ENCODE results near the gene FREM3. TPM values are rescaled to one million over a fixed set of nuclear protein-coding genes. Genes with fewer than 3 reads are reported as not detected.

Gene FREM3
- total RNA-seq, 1 donor from 2014 or later, result not detected

DNA sequence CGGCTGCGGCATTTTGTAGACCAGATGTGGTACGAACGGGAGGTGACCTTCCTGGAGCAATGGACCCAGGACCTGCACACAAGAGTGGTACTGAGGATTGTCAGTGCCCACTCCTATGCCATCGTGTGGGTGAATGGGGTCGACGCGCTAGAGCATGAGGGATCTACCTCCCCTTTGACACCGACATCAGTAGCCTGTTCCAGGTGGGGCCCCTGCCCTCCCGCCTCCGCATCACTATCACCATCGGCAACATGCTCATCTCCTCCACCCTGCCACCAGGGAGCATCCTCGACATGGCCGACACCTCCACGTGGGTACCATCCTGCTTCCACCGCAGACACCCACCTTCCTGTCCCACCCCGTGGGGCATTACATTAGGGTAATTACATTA, 140.7 kb downstream of the FREM3 start:
- Histone ChIP-seq H3K36me3 (no peaks in the 10 kb centered on the region), H3K27me3 (peaks cover 9% of the 10 kb centered on the region), H3K27ac (no peak overlapping the region), H3K9ac (no peak overlapping the region), H3K4me2 (peak overlapping the region; percentile 59), H4K20me1 (ENCODE audit: low read depth) (no peaks in the 10 kb centered on the region), H3F3A (ENCODE audit: low read depth) (peaks cover 5% of the 10 kb centered on the region), H2AFZ (replicated peaks) (peak overlapping the region; percentile 95), H3K79me2 (ENCODE audit: low read depth) (no peaks in the 10 kb centered on the region), H3K9me3 (ENCODE audit: low read depth) (no peaks in the 10 kb centered on the region), H3K4me3 (peak overlapping the region; percentile 42), H3K4me1 (no peaks in the 10 kb centered on the region)
- H3K4me1 Mint-ChIP-seq, result no peaks in the 10 kb centered on the region
- peaks cover 8% of the 10 kb centered on the region for H3K36me3 Mint-ChIP-seq
- H3K27me3 Mint-ChIP-seq (ENCODE audit: insufficient read depth, low read depth), result peaks cover 7% of the 10 kb centered on the region
- H3K9me3 Mint-ChIP-seq, result peaks cover 2% of the 10 kb centered on the region
- no peak overlapping the region for H3K27ac Mint-ChIP-seq
- H3K4me3 Mint-ChIP-seq, result no peak overlapping the region
- DNase-seq (ENCODE audit: low spot score), result no peak
- TF ChIP-seq, protein P1, sequence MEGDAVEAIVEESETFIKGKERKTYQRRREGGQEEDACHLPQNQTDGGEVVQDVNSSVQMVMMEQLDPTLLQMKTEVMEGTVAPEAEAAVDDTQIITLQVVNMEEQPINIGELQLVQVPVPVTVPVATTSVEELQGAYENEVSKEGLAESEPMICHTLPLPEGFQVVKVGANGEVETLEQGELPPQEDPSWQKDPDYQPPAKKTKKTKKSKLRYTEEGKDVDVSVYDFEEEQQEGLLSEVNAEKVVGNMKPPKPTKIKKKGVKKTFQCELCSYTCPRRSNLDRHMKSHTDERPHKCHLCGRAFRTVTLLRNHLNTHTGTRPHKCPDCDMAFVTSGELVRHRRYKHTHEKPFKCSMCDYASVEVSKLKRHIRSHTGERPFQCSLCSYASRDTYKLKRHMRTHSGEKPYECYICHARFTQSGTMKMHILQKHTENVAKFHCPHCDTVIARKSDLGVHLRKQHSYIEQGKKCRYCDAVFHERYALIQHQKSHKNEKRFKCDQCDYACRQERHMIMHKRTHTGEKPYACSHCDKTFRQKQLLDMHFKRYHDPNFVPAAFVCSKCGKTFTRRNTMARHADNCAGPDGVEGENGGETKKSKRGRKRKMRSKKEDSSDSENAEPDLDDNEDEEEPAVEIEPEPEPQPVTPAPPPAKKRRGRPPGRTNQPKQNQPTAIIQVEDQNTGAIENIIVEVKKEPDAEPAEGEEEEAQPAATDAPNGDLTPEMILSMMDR (IDR thresholded peaks at IDR 0.05), result no peak
- TF ChIP-seq EZH2phosphoT487 (IDR thresholded peaks at IDR 0.05) (no peak), EZH2 (IDR thresholded peaks at IDR 0.05) (no peak)

DNA sequence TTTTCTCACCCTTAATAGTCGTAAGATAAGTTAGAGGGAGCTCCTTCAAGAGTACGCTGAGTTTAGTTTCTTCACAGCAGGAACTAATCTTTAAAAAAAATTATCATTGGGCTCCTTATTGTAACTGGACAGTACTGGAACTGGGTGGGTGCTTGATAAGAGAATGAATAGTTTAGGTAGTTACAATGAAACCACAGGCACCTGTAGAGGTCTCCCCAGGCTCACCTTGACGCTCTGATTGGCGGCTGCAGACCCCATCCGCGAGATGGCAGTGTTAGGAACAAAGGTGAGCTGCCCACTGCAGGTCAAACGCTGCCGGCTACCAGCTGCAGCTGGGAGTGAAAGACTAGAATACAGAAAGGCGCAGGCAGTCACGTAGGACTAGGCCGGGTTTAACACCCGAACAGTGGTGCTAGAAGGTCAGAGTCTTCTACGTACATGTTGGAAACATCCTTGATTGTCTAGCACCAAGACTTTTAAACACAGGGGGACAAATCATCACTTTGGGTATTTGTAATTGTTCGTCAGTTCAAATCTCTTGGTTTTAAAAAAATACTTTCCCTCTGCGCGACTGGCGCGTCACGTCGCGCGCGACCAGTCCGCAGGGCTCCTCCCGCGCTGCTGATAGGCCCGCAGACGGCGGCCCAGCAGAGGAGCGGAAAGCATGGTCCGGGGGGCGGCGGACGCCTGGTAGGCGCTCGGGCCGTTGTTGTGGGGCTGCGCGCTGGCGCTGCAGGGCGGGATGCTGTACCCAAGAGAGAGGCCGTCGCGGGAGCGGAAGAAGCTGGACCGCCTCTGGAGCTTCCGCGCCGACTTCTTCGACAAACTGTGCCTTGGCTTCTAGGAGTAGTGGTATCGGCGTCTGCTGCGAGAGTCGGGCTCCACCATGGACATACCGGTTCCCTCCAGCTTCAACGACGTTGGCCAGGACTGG, 141.4 kb downstream of the FREM3 start:
- peak overlapping the region; percentile 59 for H3K4me2 ChIP-seq
- H3K27me3 Mint-ChIP-seq (ENCODE audit: insufficient read depth, low read depth), result peaks cover 7% of the 10 kb centered on the region

DNA sequence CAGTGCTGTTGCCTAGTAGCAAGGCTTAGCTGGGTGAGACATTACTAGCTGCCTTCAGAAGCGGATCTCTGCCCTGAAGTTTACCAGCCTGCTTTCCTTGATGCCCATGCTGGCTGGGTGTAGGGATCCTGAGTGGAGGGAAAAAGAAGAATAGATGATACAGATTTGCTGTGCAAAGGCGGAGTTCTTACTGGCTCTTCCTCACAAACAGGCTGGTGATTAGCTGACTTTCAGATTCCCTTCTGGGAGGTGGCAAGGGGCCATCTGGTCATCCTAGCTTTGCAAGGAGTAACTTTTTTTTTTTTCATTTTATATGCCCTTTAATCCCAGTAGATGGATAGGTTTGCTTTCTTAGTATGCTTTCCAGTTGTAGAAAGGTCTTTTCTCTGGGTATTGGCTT, 142.2 kb downstream of the FREM3 start:
- Mint-ChIP-seq H3K4me1 (no peaks in the 10 kb centered on the region), H3K27me3 (ENCODE audit: insufficient read depth, low read depth) (peaks cover 7% of the 10 kb centered on the region), H3K36me3 (peaks cover 8% of the 10 kb centered on the region), H3K4me3 (no peak overlapping the region), H3K9me3 (peaks cover 2% of the 10 kb centered on the region), H3K27ac (no peak overlapping the region)
- no peaks in the 10 kb centered on the region for H3K4me1 ChIP-seq
- DNase-seq (ENCODE audit: low spot score), result no peak
- H3K27me3 ChIP-seq, result peaks cover 9% of the 10 kb centered on the region
- H3K79me2 ChIP-seq (ENCODE audit: low read depth), result no peaks in the 10 kb centered on the region
- H3K36me3 ChIP-seq, result peaks cover 9% of the 10 kb centered on the region
- no peak overlapping the region for H3K27ac ChIP-seq
- H4K20me1 ChIP-seq (ENCODE audit: low read depth), result peaks cover 4% of the 10 kb centered on the region
- no peaks in the 10 kb centered on the region for H3K9me3 ChIP-seq (ENCODE audit: low read depth)
- TF ChIP-seq EZH2phosphoT487 (IDR thresholded peaks at IDR 0.05), result no peak
- no peak for TF ChIP-seq EZH2 (IDR thresholded peaks at IDR 0.05)
- TF ChIP-seq, protein P1 (IDR thresholded peaks at IDR 0.05), result no peak
- H3F3A ChIP-seq (ENCODE audit: low read depth), result peaks cover 17% of the 10 kb centered on the region
- no peak overlapping the region for H3K4me2 ChIP-seq
- no peak overlapping the region for H2AFZ ChIP-seq (replicated peaks)
- no peak overlapping the region for H3K4me3 ChIP-seq
- no peak overlapping the region for H3K9ac ChIP-seq

More for the DNA sequence above, 141.4 kb downstream of the FREM3 start:
- Mint-ChIP-seq H3K4me1 (no peaks in the 10 kb centered on the region), H3K27ac (no peak overlapping the region), H3K9me3 (peaks cover 2% of the 10 kb centered on the region), H3K4me3 (no peak overlapping the region), H3K36me3 (peaks cover 8% of the 10 kb centered on the region)
- Histone ChIP-seq H3K27me3 (peaks cover 9% of the 10 kb centered on the region), H2AFZ (replicated peaks) (peak overlapping the region; percentile 95), H3K9me3 (ENCODE audit: low read depth) (no peaks in the 10 kb centered on the region), H3K27ac (no peak overlapping the region), H3K4me1 (no peaks in the 10 kb centered on the region), H3K79me2 (ENCODE audit: low read depth) (no peaks in the 10 kb centered on the region), H4K20me1 (ENCODE audit: low read depth) (no peaks in the 10 kb centered on the region), H3K36me3 (peaks cover 5% of the 10 kb centered on the region), H3K9ac (no peak overlapping the region), H3F3A (ENCODE audit: low read depth) (peaks cover 9% of the 10 kb centered on the region), H3K4me3 (peak overlapping the region; percentile 42)
- TF ChIP-seq EZH2 (IDR thresholded peaks at IDR 0.05) (no peak), EZH2phosphoT487 (IDR thresholded peaks at IDR 0.05) (no peak)
- TF ChIP-seq, protein P1 (IDR thresholded peaks at IDR 0.05), result peak; percentile 68
- DNase-seq (ENCODE audit: low spot score), result peak; percentile 81
